Prostate gland (tissue), 2 donors: ENCODE data around the gene SCN1B.
"Not testable (repeated sequence)": the region's sequence is repeated elsewhere in the genome, so short reads cannot be mapped to it uniquely, and the experiment has no call there.

Source experiments
- CTCF ChIP-seq, 4 experiments: fragments of 200-600 bp in 2 of 4; fragments of 450-650 bp in 2 of 4; sonication (generic) in 2 of 4; IDR thresholded peaks; 1 replicate in 3 of 4; 2 replicates in 1 of 4; pipeline ENCODE4 v1.5.1; 2016 to 2019; ENCODE audit warnings: antibody characterized with exemption in 4 of 4, mild to moderate bottlenecking in 2 of 4, moderate library complexity in 2 of 4
- POLR2A ChIP-seq: fragments of 450-650 bp; IDR thresholded peaks from one replicate; pipeline ENCODE4 v1.6.1; 2016; ENCODE audit warnings: antibody characterized with exemption, mild to moderate bottlenecking

- TF ChIP-seq CTCF (IDR thresholded peaks at IDR 0.05); POLR2A: not testable (repeated sequence)
These were observed 24.3 kb upstream of the SCN1B start for GRCh38 chr19:35006007-35006341.
